ENCODE results near the gene EHD2.
"Not testable (repeated sequence)": the region's sequence is repeated elsewhere in the genome, so short reads cannot be mapped to it uniquely, and the experiment has no call there.

The EHD2 gene, protein sequence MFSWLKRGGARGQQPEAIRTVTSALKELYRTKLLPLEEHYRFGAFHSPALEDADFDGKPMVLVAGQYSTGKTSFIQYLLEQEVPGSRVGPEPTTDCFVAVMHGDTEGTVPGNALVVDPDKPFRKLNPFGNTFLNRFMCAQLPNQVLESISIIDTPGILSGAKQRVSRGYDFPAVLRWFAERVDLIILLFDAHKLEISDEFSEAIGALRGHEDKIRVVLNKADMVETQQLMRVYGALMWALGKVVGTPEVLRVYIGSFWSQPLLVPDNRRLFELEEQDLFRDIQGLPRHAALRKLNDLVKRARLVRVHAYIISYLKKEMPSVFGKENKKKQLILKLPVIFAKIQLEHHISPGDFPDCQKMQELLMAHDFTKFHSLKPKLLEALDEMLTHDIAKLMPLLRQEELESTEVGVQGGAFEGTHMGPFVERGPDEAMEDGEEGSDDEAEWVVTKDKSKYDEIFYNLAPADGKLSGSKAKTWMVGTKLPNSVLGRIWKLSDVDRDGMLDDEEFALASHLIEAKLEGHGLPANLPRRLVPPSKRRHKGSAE

DNA sequence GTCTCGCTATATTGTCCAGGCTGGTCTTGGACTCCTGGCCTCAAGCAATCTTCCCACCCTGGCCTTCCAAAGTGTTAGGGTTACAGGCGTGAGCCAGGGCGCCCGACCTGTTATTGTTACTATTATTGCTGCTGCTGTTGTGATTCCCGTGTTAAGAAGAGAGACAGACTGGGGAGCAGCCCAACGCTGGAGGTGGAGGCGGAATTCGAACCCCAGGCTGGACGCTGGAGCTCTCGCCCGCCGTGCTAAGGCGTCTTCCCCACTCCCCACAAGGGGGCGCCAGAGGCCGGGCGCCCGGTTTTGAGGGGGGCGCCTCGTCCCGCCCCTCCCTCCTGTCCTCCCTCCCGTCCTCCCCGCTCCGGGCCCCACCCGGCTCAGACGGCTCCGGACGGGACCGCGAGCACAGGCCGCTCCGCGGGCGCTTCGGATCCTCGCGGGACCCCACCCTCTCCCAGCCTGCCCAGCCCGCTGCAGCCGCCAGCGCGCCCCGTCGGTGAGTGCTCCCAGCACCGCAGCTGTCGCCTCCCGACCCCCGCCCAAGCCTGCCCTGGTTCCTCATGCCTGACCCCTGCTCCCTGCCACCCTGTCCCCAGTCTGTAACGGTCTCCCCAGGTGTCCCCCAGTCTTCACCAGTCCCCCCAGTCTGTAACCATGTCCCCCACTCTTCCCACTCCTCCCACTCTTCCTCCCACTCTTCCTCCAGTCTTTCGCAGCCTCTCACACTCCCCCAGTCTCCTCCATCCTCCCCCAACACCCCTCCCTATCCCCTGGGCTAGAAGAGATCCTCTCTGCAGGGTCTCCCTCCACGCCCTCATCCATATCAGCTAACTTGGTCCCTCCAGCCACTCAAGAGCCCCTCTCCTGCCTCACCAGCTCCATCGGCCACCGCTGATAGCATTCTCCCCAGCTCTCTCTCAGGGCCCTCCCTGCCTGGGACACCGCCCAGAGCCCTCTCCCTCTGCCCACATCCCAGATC lies at the start of gene EHD2:
Gene EHD2, plus strand, starts transcription at position 377 of the 976 bp plus-strand sequence. CDS start 3,191 bp downstream, outside the sequence.
- H3K4me3 ChIP-seq (ENCODE audit: low read depth in 1 of 2, low read length in 2 of 2) = peak within 1 kb of the TSS; percentile 86 to 87
- H3K36me3 ChIP-seq (ENCODE audit: control insufficient read depth in 1 of 2, insufficient read depth in 2 of 2, low read length in 2 of 2) = peaks cover 0 to 11% of the 10 kb centered on the region in 2 donors
- H3K27me3 ChIP-seq (ENCODE audit: low read depth, low read length) = no peaks in the 10 kb centered on the region
- H3K4me1 ChIP-seq (ENCODE audit: control insufficient read depth in 1 of 2, insufficient read depth in 2 of 2, low read length in 2 of 2) = peaks cover 0 to 46% of the 10 kb centered on the region in 2 donors
- H3K27ac ChIP-seq (ENCODE audit: low read length) = peak within 1 kb of the TSS; percentile 85
- no peaks in the 10 kb centered on the region for H3K9me3 ChIP-seq (ENCODE audit: control insufficient read depth in 1 of 2, low read length in 2 of 2)

DNA sequence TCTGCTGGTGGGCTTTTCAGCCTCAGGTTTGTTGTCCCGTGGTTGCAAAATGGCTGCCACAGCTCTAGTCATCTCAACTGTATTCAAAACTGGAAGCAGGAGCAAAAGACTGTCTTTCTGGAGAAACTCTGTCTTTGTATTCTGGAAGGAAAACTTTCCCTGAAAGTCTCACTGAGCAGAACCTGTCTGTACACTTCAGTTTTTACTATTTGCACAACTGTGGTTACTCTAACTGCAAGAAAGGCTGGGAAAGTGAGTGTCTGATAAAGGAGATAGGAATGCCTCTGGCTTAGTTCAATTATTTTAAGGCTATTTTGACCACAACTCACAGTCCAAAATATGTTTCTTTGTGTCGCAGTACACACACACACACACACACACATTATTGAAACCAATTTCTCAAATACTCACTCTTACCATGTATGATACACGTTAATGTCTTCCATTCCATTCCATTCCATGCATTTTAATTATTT lies 49.7 kb upstream of the EHD2 start:
- peak overlapping the region; percentile 5 to 20 for H3K4me3 ChIP-seq (ENCODE audit: low read depth in 1 of 2, low read length in 2 of 2)
- peaks cover 0 to 4% of the 10 kb centered on the region in 2 donors for H3K36me3 ChIP-seq (ENCODE audit: control insufficient read depth in 1 of 2, insufficient read depth in 2 of 2, low read length in 2 of 2)
- no peaks in the 10 kb centered on the region for H3K9me3 ChIP-seq (ENCODE audit: control insufficient read depth in 1 of 2, low read length in 2 of 2)
- H3K27ac ChIP-seq (ENCODE audit: low read length) = peak overlapping the region; percentile 96
- no peaks in the 10 kb centered on the region for H3K27me3 ChIP-seq (ENCODE audit: low read depth, low read length)
- H3K4me1 ChIP-seq (ENCODE audit: control insufficient read depth in 1 of 2, insufficient read depth in 2 of 2, low read length in 2 of 2) = peaks cover 4 to 47% of the 10 kb centered on the region in 2 donors

DNA sequence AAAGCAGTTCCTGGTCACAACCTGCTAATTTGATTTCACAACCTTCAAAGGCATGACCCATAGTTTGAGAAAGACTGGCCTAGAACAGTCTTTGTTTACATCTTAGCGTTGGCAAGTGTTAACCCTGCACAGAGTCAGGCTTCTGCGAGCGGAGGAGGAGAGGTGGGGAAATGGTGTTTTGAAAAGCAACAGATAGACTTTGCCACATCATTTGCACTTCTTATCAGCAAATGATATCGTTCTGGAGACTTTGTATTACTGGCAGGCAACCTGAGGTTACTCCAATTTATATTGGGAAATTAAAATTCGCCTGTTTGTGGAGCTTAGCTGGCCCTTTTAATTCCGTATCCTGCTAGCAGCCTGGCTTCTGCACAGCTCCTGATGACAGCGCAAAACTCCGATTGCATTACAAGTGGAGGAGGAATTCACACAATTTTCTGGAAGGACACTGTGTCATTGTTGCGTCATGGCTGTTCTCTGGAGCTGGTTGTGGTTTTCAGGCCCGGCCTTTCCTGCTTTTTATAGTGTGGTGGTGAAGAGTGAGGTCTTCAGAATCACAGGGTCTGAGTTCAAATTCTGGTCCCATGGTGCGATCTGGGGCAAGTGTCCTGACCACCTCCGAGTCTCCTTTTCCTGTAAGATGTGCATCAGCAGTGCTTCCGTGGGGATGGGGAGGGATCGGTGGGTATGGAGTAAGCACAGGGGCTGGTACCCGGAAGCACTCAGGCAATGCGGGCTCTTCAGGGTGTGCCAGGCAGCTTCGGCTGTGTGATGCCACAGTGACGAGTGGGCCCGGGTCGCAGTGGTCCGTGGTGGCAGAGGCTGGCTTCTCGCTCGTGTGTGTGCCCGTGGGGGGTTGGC lies 49.1 kb upstream of the EHD2 start:
- Histone ChIP-seq H3K36me3 (ENCODE audit: control insufficient read depth in 1 of 2, insufficient read depth in 2 of 2, low read length in 2 of 2) (peaks cover 0 to 4% of the 10 kb centered on the region in 2 donors), H3K4me3 (ENCODE audit: low read depth in 1 of 2, low read length in 2 of 2) (peak overlapping the region; percentile 5 to 20), H3K9me3 (ENCODE audit: control insufficient read depth in 1 of 2, low read length in 2 of 2) (no peaks in the 10 kb centered on the region), H3K27me3 (ENCODE audit: low read depth, low read length) (no peaks in the 10 kb centered on the region), H3K27ac (ENCODE audit: low read length) (peak overlapping the region; percentile 96), H3K4me1 (ENCODE audit: control insufficient read depth in 1 of 2, insufficient read depth in 2 of 2, low read length in 2 of 2) (peaks cover 4 to 41% of the 10 kb centered on the region in 2 donors)

DNA sequence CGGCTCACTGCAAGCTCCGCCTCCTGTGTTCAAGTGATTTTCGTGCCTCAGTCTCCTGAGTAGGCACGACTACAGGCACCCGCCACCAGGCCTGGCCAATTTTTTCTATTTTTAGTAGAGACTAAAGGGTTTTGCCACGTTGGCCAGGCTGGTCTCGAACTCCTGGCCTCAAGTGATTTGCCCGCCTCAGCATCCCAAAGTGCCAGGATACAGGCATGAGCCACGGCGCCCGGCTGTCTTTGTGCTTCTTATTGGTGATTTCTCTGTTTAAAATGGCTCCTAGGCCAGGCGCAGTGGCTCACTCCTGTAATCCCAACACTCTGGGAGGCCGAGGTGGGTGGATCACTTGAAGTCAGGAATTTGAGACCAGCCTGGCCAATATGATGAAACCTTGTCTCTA lies 44.7 kb upstream of the EHD2 start:
- Histone ChIP-seq H3K36me3 (ENCODE audit: control insufficient read depth in 1 of 2, insufficient read depth in 2 of 2, low read length in 2 of 2) (peaks cover 6 to 22% of the 10 kb centered on the region in 2 donors), H3K4me1 (ENCODE audit: control insufficient read depth in 1 of 2, insufficient read depth in 2 of 2, low read length in 2 of 2) (peaks cover 4 to 20% of the 10 kb centered on the region in 2 donors)
- H3K27me3 ChIP-seq (ENCODE audit: low read depth, low read length); H3K27ac ChIP-seq (ENCODE audit: low read length); H3K4me3 ChIP-seq (ENCODE audit: low read depth in 1 of 2, low read length in 2 of 2); H3K9me3 ChIP-seq (ENCODE audit: control insufficient read depth in 1 of 2, low read length in 2 of 2): not testable (repeated sequence)

DNA sequence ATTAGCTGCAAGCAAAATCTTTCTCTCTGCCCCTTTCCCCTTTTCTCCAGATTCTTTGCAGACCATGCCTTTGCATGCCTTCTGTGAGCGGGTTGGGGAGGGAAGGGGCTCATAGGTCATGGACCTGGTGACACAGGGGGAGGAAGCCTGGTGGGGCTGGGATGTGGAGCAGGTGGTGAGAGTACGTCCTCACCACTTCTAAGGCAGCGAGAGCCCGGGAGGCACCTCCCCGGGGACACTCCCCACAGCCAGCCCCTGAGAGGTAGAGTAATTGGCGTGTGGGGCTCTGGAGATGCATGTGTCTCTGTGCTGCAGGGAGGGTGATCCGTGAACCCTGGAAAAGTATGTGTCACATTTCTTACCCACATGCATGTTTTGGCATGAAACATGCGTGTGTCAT lies 42.5 kb upstream of the EHD2 start:
- H3K27me3 ChIP-seq (ENCODE audit: low read depth, low read length) = no peaks in the 10 kb centered on the region
- peaks cover 20 to 40% of the 10 kb centered on the region in 2 donors for H3K36me3 ChIP-seq (ENCODE audit: control insufficient read depth in 1 of 2, insufficient read depth in 2 of 2, low read length in 2 of 2)
- peaks cover 0 to 11% of the 10 kb centered on the region in 2 donors for H3K4me1 ChIP-seq (ENCODE audit: control insufficient read depth in 1 of 2, insufficient read depth in 2 of 2, low read length in 2 of 2)
- no peak overlapping the region for H3K4me3 ChIP-seq (ENCODE audit: low read depth in 1 of 2, low read length in 2 of 2)
- H3K27ac ChIP-seq (ENCODE audit: low read length) = no peak overlapping the region
- H3K9me3 ChIP-seq (ENCODE audit: control insufficient read depth in 1 of 2, low read length in 2 of 2) = no peaks in the 10 kb centered on the region

DNA sequence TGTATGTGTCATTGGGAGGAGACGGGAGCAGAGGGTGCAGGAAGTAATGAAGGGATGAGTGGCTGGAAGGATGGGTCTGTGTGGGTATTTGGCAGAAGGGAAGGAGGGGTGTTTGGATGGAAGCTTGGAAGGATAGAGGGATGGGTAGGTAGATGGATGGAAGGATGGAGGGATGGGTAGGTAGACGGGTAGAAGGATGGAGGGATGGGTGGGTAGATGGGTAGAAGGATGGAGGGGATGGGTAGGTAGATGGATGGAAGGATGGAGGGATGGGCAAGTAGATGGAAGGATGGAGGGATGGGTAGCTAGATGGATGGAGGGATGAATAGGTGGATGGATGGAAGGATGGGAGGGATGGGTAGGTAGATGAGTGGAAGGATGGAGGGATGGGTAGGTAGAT lies 41.7 kb upstream of the EHD2 start:
- H3K27ac ChIP-seq (ENCODE audit: low read length) = no peak overlapping the region
- peaks cover 20 to 40% of the 10 kb centered on the region in 2 donors for H3K36me3 ChIP-seq (ENCODE audit: control insufficient read depth in 1 of 2, insufficient read depth in 2 of 2, low read length in 2 of 2)
- peaks cover 0 to 11% of the 10 kb centered on the region in 2 donors for H3K4me1 ChIP-seq (ENCODE audit: control insufficient read depth in 1 of 2, insufficient read depth in 2 of 2, low read length in 2 of 2)
- no peak overlapping the region for H3K4me3 ChIP-seq (ENCODE audit: low read depth in 1 of 2, low read length in 2 of 2)
- no peaks in the 10 kb centered on the region for H3K9me3 ChIP-seq (ENCODE audit: control insufficient read depth in 1 of 2, low read length in 2 of 2)
- no peaks in the 10 kb centered on the region for H3K27me3 ChIP-seq (ENCODE audit: low read depth, low read length)

DNA sequence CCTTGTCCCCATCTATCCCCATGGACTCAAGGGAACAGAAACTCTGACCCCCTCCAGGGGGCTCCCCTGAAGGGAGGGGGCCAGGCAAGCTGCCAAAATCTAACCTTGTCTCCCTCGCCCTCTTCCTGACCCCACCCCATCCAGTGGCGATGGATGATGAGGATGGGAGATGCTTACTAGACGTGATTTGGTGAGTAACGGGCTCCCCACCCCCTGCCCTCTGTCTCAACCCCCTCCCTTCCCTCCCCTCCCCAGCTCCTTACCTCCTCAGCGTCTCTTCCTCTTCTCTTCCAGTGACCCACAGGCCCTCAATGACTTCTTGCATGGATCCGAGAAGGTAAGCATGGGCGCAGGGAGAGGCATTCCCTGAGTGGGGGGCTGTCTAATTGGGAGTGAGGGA lies 39.8 kb upstream of the EHD2 start:
- Histone ChIP-seq H3K27me3 (ENCODE audit: low read depth, low read length) (no peaks in the 10 kb centered on the region), H3K36me3 (ENCODE audit: control insufficient read depth in 1 of 2, insufficient read depth in 2 of 2, low read length in 2 of 2) (peaks cover 25 to 50% of the 10 kb centered on the region in 2 donors), H3K9me3 (ENCODE audit: control insufficient read depth in 1 of 2, low read length in 2 of 2) (no peaks in the 10 kb centered on the region), H3K4me1 (ENCODE audit: control insufficient read depth in 1 of 2, insufficient read depth in 2 of 2, low read length in 2 of 2) (peaks cover 0 to 2% of the 10 kb centered on the region in 2 donors), H3K27ac (ENCODE audit: low read length) (no peak overlapping the region), H3K4me3 (ENCODE audit: low read depth in 1 of 2, low read length in 2 of 2) (no peak overlapping the region)

DNA sequence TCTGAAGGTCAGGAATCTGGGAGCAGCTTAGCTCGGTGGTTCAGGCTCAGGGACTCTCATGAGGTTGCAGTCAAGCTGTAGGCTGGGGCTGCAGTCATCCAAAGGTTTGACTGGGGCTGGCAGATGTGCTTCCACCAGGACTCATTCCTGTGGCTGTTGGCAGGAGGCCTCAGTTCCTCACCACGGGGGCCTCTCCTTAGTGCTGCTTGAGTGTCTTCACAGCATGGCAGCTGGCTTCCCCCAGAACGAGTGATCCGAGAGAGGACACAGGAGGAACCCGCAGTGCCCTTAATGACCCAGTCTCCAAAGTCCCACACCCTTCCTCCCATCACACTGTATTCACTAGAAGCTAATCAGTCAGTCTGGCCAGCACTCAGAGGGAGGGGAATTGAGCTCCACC lies 38.7 kb upstream of the EHD2 start:
- Histone ChIP-seq H3K9me3 (ENCODE audit: control insufficient read depth in 1 of 2, low read length in 2 of 2) (no peaks in the 10 kb centered on the region), H3K36me3 (ENCODE audit: control insufficient read depth in 1 of 2, insufficient read depth in 2 of 2, low read length in 2 of 2) (peaks cover 25 to 57% of the 10 kb centered on the region in 2 donors), H3K27ac (ENCODE audit: low read length) (no peak overlapping the region), H3K4me1 (ENCODE audit: control insufficient read depth in 1 of 2, insufficient read depth in 2 of 2, low read length in 2 of 2) (peaks cover 0 to 2% of the 10 kb centered on the region in 2 donors), H3K4me3 (ENCODE audit: low read depth in 1 of 2, low read length in 2 of 2) (no peak overlapping the region), H3K27me3 (ENCODE audit: low read depth, low read length) (no peaks in the 10 kb centered on the region)

DNA sequence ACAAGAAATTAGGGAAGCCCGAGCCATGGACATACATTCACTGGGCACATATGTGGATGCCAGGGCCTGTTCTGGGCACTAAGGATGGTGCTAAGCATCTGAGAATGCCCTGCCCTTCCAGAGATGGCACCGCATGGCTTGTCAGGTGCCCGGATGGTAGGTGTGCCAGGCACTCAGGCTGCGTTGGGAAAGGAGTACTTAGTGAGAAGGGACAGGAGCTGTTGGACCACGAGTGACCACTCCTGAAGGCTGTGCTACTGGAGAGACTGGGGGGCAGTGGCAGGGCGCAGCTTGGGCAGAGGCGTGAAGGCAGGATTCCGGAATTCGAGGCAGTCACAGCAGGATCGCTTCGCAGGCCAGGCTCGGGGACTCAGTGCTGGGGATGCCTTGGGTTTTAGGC lies 38.0 kb upstream of the EHD2 start:
- H3K4me1 ChIP-seq (ENCODE audit: control insufficient read depth in 1 of 2, insufficient read depth in 2 of 2, low read length in 2 of 2) = peaks cover 0 to 2% of the 10 kb centered on the region in 2 donors
- no peak overlapping the region for H3K4me3 ChIP-seq (ENCODE audit: low read depth in 1 of 2, low read length in 2 of 2)
- no peaks in the 10 kb centered on the region for H3K9me3 ChIP-seq (ENCODE audit: control insufficient read depth in 1 of 2, low read length in 2 of 2)
- no peaks in the 10 kb centered on the region for H3K27me3 ChIP-seq (ENCODE audit: low read depth, low read length)
- H3K36me3 ChIP-seq (ENCODE audit: control insufficient read depth in 1 of 2, insufficient read depth in 2 of 2, low read length in 2 of 2) = peaks cover 24 to 60% of the 10 kb centered on the region in 2 donors
- H3K27ac ChIP-seq (ENCODE audit: low read length) = no peak overlapping the region

DNA sequence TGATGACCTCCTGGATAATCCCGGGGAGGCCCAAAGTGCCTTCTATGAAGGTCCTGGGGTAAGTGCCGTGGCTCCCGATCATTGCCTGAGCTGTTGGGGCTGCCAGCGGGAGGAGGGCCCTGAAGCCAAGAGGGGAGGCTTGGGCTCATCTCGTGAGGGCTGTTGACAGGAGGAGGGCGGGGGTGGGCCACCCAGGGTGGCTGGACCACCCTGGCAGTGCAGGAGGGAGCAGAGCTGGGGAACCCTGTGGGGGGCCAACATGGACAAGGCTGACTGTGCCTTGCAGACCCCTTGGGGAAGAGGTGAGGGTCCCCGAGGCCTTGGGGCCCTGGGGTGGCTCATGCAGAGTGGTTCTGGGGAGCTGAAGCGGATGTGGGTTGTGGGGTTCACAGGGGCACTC lies 37.4 kb upstream of the EHD2 start:
- Histone ChIP-seq H3K4me1 (ENCODE audit: control insufficient read depth in 1 of 2, insufficient read depth in 2 of 2, low read length in 2 of 2) (no peaks in the 10 kb centered on the region), H3K27ac (ENCODE audit: low read length) (no peak overlapping the region), H3K27me3 (ENCODE audit: low read depth, low read length) (no peaks in the 10 kb centered on the region), H3K9me3 (ENCODE audit: control insufficient read depth in 1 of 2, low read length in 2 of 2) (no peaks in the 10 kb centered on the region), H3K4me3 (ENCODE audit: low read depth in 1 of 2, low read length in 2 of 2) (no peak overlapping the region), H3K36me3 (ENCODE audit: control insufficient read depth in 1 of 2, insufficient read depth in 2 of 2, low read length in 2 of 2) (peaks cover 18 to 60% of the 10 kb centered on the region in 2 donors)
